B cell (primary cell): ENCODE data around the gene FKBP6. TPM values are rescaled to one million over a fixed set of nuclear protein-coding genes. Genes with fewer than 3 reads are reported as not detected.

Experiments
- ATAC-seq: fragments of 200-7000 bp; cut with Tn5 transposase; one replicate; pipeline ENCODE4 v1.10.0; 2021; ENCODE audit warnings: low read depth, mild to moderate bottlenecking, moderate number of reproducible peaks, moderate library complexity
- CTCF ChIA-PET: fragments of 350-600 bp; sonication (Branson Sonifier 250); formaldehyde crosslinking; loops from one replicate; lab custom pipeline; 2021; ENCODE audit warnings: antibody characterized with exemption, inconsistent platforms; lab: Charles Lee
- POLR2A ChIA-PET: fragments of 350-600 bp; sonication (Branson Sonifier 250); formaldehyde crosslinking; loops from one replicate; lab custom pipeline; 2021; ENCODE audit warnings: antibody characterized with exemption; lab: Charles Lee
- DNase-seq: peaks from one replicate; pipeline ENCODE4 v3.0.0; 2013
- H2AFZ ChIP-seq: 2 replicates; pipeline ENCODE4 v1.6.1; 2012; ENCODE audit warnings: mild to moderate bottlenecking, low read depth, low read length; ENCODE audit not compliant: insufficient read depth, poor library complexity, severe bottlenecking
- H3K27ac ChIP-seq, 2 donors: 1 replicate in 1 of 2; 2 replicates in 1 of 2; pipeline ENCODE4 v1.5.1; 2012 to 2013; ENCODE audit warnings: low read length in 2 of 2, mild to moderate bottlenecking in 2 of 2, moderate library complexity in 1 of 2
- H3K27me3 ChIP-seq, 4 experiments: fragments of 200-600 bp in 1 of 4; sonication (generic) in 1 of 4; replicated peaks in 1 of 4; 1 replicate in 2 of 4; 2 replicates in 2 of 4; pipeline versions ENCODE4 v1.6.1 to v1.7.0; 2013 to 2016; ENCODE audit warnings: low read length in 3 of 4, mild to moderate bottlenecking in 2 of 4, mixed read lengths in 1 of 4, moderate library complexity in 1 of 4; ENCODE audit not compliant: insufficient read depth in 4 of 4, control insufficient read depth in 3 of 4; ENCODE audit errors: control extremely low read depth in 1 of 4
- H3K36me3 ChIP-seq, 2 experiments: replicated peaks in 1 of 2; 1 replicate in 1 of 2; 2 replicates in 1 of 2; pipeline versions ENCODE4 v1.6.1 to v1.7.1; 2013; ENCODE audit warnings: low read length in 1 of 2; ENCODE audit not compliant: insufficient read depth in 2 of 2, control insufficient read depth in 1 of 2; ENCODE audit errors: control extremely low read depth in 1 of 2, extremely low read depth in 1 of 2
- H3K4me1 ChIP-seq, 2 donors: fragments of 200-600 bp in 1 of 2; sonication (generic) in 1 of 2; 1 replicate in 1 of 2; 2 replicates in 1 of 2; pipeline versions ENCODE4 v1.5.1 to v1.6.1; 2013 to 2017; ENCODE audit warnings: low read length in 2 of 2; ENCODE audit not compliant: control insufficient read depth in 2 of 2, insufficient read depth in 2 of 2
- H3K4me2 ChIP-seq: replicated peaks from 2 replicates; pipeline ENCODE3; 2012; ENCODE audit warnings: mild to moderate bottlenecking, low read depth, low read length; ENCODE audit not compliant: poor library complexity, severe bottlenecking
- H3K4me3 ChIP-seq, 5 experiments: fragments of 200-600 bp in 1 of 5; sonication (generic) in 1 of 5; 1 replicate in 3 of 5; 2 replicates in 2 of 5; pipeline versions ENCODE4 v1.5.1 to v1.7.0; 2011 to 2016; ENCODE audit warnings: low read length in 4 of 5, mild to moderate bottlenecking in 4 of 5, low read depth in 2 of 5, control low read depth in 1 of 5, moderate library complexity in 1 of 5; ENCODE audit not compliant: insufficient read depth in 1 of 5; ENCODE audit errors: control extremely low read depth in 1 of 5, extremely low read depth in 1 of 5
- H3K79me2 ChIP-seq: fragments of 200-600 bp; sonication (generic); one replicate; pipeline ENCODE4 v1.6.0; 2016; ENCODE audit warnings: low read length; ENCODE audit not compliant: control insufficient read depth, insufficient read depth
- H3K9ac ChIP-seq: fragments of 200-600 bp; sonication (generic); 2 replicates; pipeline ENCODE4 v1.6.1; 2017; ENCODE audit warnings: mild to moderate bottlenecking, low read length, moderate library complexity
- H3K9me3 ChIP-seq, 3 donors: one replicate each; pipeline versions ENCODE4 v1.6.1 to v1.7.1; 2013; ENCODE audit warnings: low read length in 2 of 3; ENCODE audit not compliant: control insufficient read depth in 2 of 3, insufficient read depth in 1 of 3; ENCODE audit errors: control extremely low read depth in 1 of 3
- H4K20me1 ChIP-seq: 2 replicates; pipeline ENCODE4 v1.6.0; 2012; ENCODE audit warnings: mild to moderate bottlenecking, low read length; ENCODE audit not compliant: insufficient read depth, control insufficient read depth, poor library complexity, severe bottlenecking
- H3K27ac Mint-ChIP-seq: one replicate; pipeline ENCODE4 v1.8.0; 2021; ENCODE audit warnings: mixed read lengths
- H3K27me3 Mint-ChIP-seq: one replicate; pipeline ENCODE4 v1.8.0; 2021; ENCODE audit warnings: mixed read lengths
- H3K4me1 Mint-ChIP-seq: one replicate; pipeline ENCODE4 v1.8.0; 2021; ENCODE audit warnings: mixed read lengths
- H3K4me3 Mint-ChIP-seq: one replicate; pipeline ENCODE4 v1.8.0; 2021; ENCODE audit warnings: mixed read lengths
- H3K9me3 Mint-ChIP-seq: one replicate; pipeline ENCODE4 v1.8.0; 2022; ENCODE audit warnings: mixed read lengths; ENCODE audit not compliant: insufficient read depth
- EZH2 ChIP-seq: IDR thresholded peaks from 2 replicates; pipeline ENCODE4 v1.6.1; 2012; ENCODE audit warnings: borderline replicate concordance, low read depth, mild to moderate bottlenecking, moderate library complexity, low read length; ENCODE audit not compliant: insufficient read depth, poor library complexity, severe bottlenecking
- WGBS: methylation state at CpG from one replicate; pipeline ENCODE4 v1.1.5; 2013; ENCODE audit warnings: missing lambda C conversion rate; ENCODE audit not compliant: insufficient coverage; 5-methylcytosine and 5-hydroxymethylcytosine counted together
- intact Hi-C: fragments of 100-400 bp; cut with micrococcal nuclease; formaldehyde crosslinking; loops from one replicate; pipeline ENCODE4 v1.10.0; 2022
- polyA plus RNA-seq: library from polyadenylated mRNA; depleted of rRNA; stranded (reverse); fragments of >200 nt; gene quantifications from 2 replicates; pipeline ENCODE4 v1.2.3, GENCODE V29; 2012
- total RNA-seq, 2 donors: library from RNA; stranded (reverse); fragments of 120-200 nt in 1 of 2; gene quantifications; 1 replicate in 1 of 2; 2 replicates in 1 of 2; pipeline versions ENCODE4 v1.2.3 to v1.2.4, GENCODE V29; 2013 to 2022
- TF ChIP-seq, protein P1 (sequence below): fragments of 200-600 bp; IDR thresholded peaks from one replicate; pipeline ENCODE4 v1.8.0; 2022; ENCODE audit warnings: antibody characterized with exemption, mild to moderate bottlenecking

Gene FKBP6
- total and polyA plus RNA-seq, 2 donors (not counting 1 experiment from before 2014, with no cell fraction given) = not detected

DNA sequence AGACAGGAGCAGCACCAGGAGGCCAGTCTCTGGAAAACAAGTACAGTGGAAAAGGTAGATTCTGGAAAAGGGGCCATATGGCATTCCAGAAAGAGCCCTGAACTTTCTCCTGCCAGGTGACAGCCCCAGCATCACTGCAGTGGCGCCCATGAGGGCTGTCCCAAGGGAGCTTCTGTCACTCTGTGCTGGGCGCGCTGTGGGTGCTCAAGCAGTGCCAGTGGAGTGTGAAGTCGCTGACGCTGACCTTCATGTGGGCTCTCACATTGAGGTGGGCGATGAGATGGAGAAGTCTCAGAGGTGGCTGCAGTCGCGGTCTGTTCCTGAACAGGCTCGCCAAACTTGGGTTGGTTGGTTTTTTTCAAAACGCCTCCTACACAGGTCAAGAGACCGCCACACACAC, 38.2 kb downstream of the FKBP6 start:
- Mint-ChIP-seq H3K9me3 (no peaks in the 10 kb centered on the region), H3K27ac (no peak overlapping the region), H3K4me3 (no peak overlapping the region)

DNA sequence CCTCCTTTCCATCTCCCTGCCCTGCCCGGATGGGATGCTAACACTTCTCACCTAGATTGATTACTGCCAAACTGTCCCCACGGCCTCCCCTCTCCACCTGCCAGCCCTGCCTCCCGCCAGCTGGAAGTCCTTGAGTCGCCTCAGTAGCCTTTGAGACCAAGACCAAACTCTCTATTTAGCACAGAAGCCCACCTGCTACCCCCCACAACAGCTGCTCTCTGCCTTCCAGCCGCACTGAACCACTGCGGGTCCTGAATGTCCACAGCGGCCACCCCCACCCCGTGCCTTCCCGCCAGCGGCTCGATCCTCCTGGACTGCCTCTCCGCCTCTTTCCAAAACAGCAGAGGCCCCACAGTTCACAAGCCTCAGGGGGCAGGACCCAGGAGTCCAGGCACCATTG, 39.0 kb downstream of the FKBP6 start:
- Histone ChIP-seq H3K4me1 (peaks cover 4 to 11% of the 10 kb centered on the region in 2 donors), H3K79me2 (no peaks in the 10 kb centered on the region), H2AFZ (no peak overlapping the region), H3K36me3 (no peaks in the 10 kb centered on the region), H3K27me3 (peaks cover 0 to 3% (median 0%) of the 10 kb centered on the region in 4 experiments), H3K27ac (no peak overlapping the region), H3K9me3 (peaks cover 0 to 8% (median 0%) of the 10 kb centered on the region in 3 donors), H3K4me3 (no peak overlapping the region), H3K4me2 (no peak overlapping the region), H3K9ac (no peak overlapping the region), H4K20me1 (no peaks in the 10 kb centered on the region)
- intact Hi-C loops = no loop called here
- CTCF ChIA-PET = no interaction called here
- DNase-seq (no peak), ATAC-seq (no peak)
- 93% methylated on average over 11 of the region's 12 CpGs for WGBS
- H3K4me3 Mint-ChIP-seq = no peak overlapping the region
- H3K27ac Mint-ChIP-seq = no peak overlapping the region
- H3K9me3 Mint-ChIP-seq = no peaks in the 10 kb centered on the region
- peaks cover 14% of the 10 kb centered on the region for H3K4me1 Mint-ChIP-seq
- peaks cover 7% of the 10 kb centered on the region for H3K27me3 Mint-ChIP-seq
- POLR2A ChIA-PET = no interaction called here
- no peak for TF ChIP-seq EZH2
- TF ChIP-seq, protein P1, sequence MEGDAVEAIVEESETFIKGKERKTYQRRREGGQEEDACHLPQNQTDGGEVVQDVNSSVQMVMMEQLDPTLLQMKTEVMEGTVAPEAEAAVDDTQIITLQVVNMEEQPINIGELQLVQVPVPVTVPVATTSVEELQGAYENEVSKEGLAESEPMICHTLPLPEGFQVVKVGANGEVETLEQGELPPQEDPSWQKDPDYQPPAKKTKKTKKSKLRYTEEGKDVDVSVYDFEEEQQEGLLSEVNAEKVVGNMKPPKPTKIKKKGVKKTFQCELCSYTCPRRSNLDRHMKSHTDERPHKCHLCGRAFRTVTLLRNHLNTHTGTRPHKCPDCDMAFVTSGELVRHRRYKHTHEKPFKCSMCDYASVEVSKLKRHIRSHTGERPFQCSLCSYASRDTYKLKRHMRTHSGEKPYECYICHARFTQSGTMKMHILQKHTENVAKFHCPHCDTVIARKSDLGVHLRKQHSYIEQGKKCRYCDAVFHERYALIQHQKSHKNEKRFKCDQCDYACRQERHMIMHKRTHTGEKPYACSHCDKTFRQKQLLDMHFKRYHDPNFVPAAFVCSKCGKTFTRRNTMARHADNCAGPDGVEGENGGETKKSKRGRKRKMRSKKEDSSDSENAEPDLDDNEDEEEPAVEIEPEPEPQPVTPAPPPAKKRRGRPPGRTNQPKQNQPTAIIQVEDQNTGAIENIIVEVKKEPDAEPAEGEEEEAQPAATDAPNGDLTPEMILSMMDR = no peak

More for the DNA sequence above, 38.2 kb downstream of the FKBP6 start:
- intact Hi-C loops = no loop called here
- DNase-seq (peak; percentile 15), ATAC-seq (peak; percentile 41)
- Mint-ChIP-seq H3K27me3 (peaks cover 7% of the 10 kb centered on the region), H3K4me1 (peaks cover 14% of the 10 kb centered on the region)
- Histone ChIP-seq H3K4me1 (peaks cover 4 to 11% of the 10 kb centered on the region in 2 donors), H3K4me2 (peak overlapping the region; percentile 3), H3K9me3 (peaks cover 0 to 8% (median 0%) of the 10 kb centered on the region in 3 donors), H2AFZ (peak overlapping the region; percentile 51), H3K36me3 (no peaks in the 10 kb centered on the region), H3K27me3 (peaks cover 0 to 3% (median 0%) of the 10 kb centered on the region in 4 experiments), H3K9ac (no peak overlapping the region), H3K79me2 (no peaks in the 10 kb centered on the region), H4K20me1 (no peaks in the 10 kb centered on the region), H3K27ac (no peak overlapping the region), H3K4me3 (no peak overlapping the region)
- TF ChIP-seq, protein P1 = no peak
- no peak for TF ChIP-seq EZH2
- ChIA-PET CTCF (no interaction called here), POLR2A (no interaction called here)
- 17% methylated on average over 6 of the region's 11 CpGs for WGBS
